ENCODE results near the gene DGKI.

- TF ChIP-seq CTCF (IDR thresholded peaks at IDR 0.05), result no peak
- TF ChIP-seq POLR2A (IDR thresholded peaks at IDR 0.05), result no peak
These were observed 429.3 kb downstream of the DGKI start for GRCh38 chr7:137417464-137417863.
